GM20431 (cell line): Measurements from ENCODE around the gene DCAF5.

Source experiments
- in situ Hi-C: fragments of 300-500 bp; cut with MseI, MboI; formaldehyde crosslinking; loops from one replicate; pipeline ENCODE4 v1.15.0; 2020; ENCODE audit warnings: low sequenced_read_pairs; ENCODE audit not compliant: unreplicated experiment

Gene DCAF5

GRCh38 chr14:69149461-69150244, 3.3 kb downstream of the DCAF5 start:
- in situ Hi-C loops: no loop called here

- in situ Hi-C loops: no loop called here
Observed at GRCh38 chr14:69142101-69142500, 10.8 kb downstream of the DCAF5 start.

GRCh38 chr14:69141550-69141949, 11.4 kb downstream of the DCAF5 start:
- in situ Hi-C loops: no loop called here

GRCh38 chr14:69139743-69140142, 13.2 kb downstream of the DCAF5 start:
- in situ Hi-C loops: no loop called here

- in situ Hi-C loops: no loop called here
Observed at GRCh38 chr14:69137843-69138535, 14.9 kb downstream of the DCAF5 start.

GRCh38 chr14:69137416-69137815, 15.5 kb downstream of the DCAF5 start:
- in situ Hi-C loops: no loop called here

- in situ Hi-C loops: no loop called here
Observed at GRCh38 chr14:69135133-69135532, 17.8 kb downstream of the DCAF5 start.

GRCh38 chr14:69133206-69134125, 19.5 kb downstream of the DCAF5 start:
- in situ Hi-C loops: no loop called here

GRCh38 chr14:69132513-69133181, 20.3 kb downstream of the DCAF5 start:
- in situ Hi-C loops: no loop called here

GRCh38 chr14:69131176-69131575, 21.7 kb downstream of the DCAF5 start:
- in situ Hi-C loops: no loop called here

GRCh38 chr14:69129264-69129880, 23.5 kb downstream of the DCAF5 start:
- in situ Hi-C loops: no loop called here

- in situ Hi-C loops: no loop called here
Observed at GRCh38 chr14:69118305-69118704, 34.6 kb downstream of the DCAF5 start.

GRCh38 chr14:69117020-69117767, 35.7 kb downstream of the DCAF5 start:
- in situ Hi-C loops: no loop called here

- in situ Hi-C loops: no loop called here
Observed at GRCh38 chr14:69115407-69116185, 37.3 kb downstream of the DCAF5 start.

- in situ Hi-C loops: no loop called here
Observed at GRCh38 chr14:69114763-69115162, 38.2 kb downstream of the DCAF5 start.

- in situ Hi-C loops: no loop called here
Observed at GRCh38 chr14:69108358-69108757, 44.6 kb downstream of the DCAF5 start.

- in situ Hi-C loops: no loop called here
Observed at GRCh38 chr14:69107407-69108003, 45.4 kb downstream of the DCAF5 start.

- in situ Hi-C loops: no loop called here
Observed at GRCh38 chr14:69106451-69106850, 46.5 kb downstream of the DCAF5 start.
